Rectal smooth muscle tissue (tissue), 1 donor: ENCODE measurements around the gene ADAMTSL4.
A peak's percentile ranks its signal among the peaks of the same experiment; 100 is the strongest.

Source experiments
- H3K27ac ChIP-seq: one replicate; pipeline ENCODE4 v1.7.0; 2013; ENCODE audit warnings: low read depth, low read length, inconsistent platforms
- H3K27me3 ChIP-seq: one replicate; pipeline ENCODE4 v1.7.0; 2013; ENCODE audit warnings: low read length; ENCODE audit not compliant: control insufficient read depth, insufficient read depth
- H3K36me3 ChIP-seq: one replicate; pipeline ENCODE4 v1.7.0; 2013; ENCODE audit warnings: low read length; ENCODE audit not compliant: control insufficient read depth, insufficient read depth
- H3K4me1 ChIP-seq: one replicate; pipeline ENCODE4 v1.7.0; 2013; ENCODE audit warnings: low read length; ENCODE audit not compliant: control insufficient read depth, insufficient read depth
- H3K4me3 ChIP-seq: one replicate; pipeline ENCODE4 v1.7.0; 2013; ENCODE audit warnings: low read length
- H3K9ac ChIP-seq: one replicate; pipeline ENCODE4 v1.7.0; 2013; ENCODE audit warnings: low read length

Gene ADAMTSL4

GRCh38 chr1:150516050-150516591 is 33.1 kb upstream of the ADAMTSL4 start:
- no peaks in the 10 kb centered on the region for H3K36me3 ChIP-seq
- peak overlapping the region; percentile 74 for H3K4me3 ChIP-seq
- H3K9ac ChIP-seq = no peak overlapping the region
- H3K27ac ChIP-seq = peak overlapping the region; percentile 80
- H3K27me3 ChIP-seq = no peaks in the 10 kb centered on the region
- peaks cover 6% of the 10 kb centered on the region for H3K4me1 ChIP-seq

- H3K9ac ChIP-seq = no peak overlapping the region
- peak overlapping the region; percentile 80 for H3K27ac ChIP-seq
- peak overlapping the region; percentile 74 for H3K4me3 ChIP-seq
- H3K36me3 ChIP-seq = no peaks in the 10 kb centered on the region
- H3K27me3 ChIP-seq = no peaks in the 10 kb centered on the region
- H3K4me1 ChIP-seq = peaks cover 6% of the 10 kb centered on the region
These were observed 32.6 kb upstream of the ADAMTSL4 start for GRCh38 chr1:150516616-150517015.

GRCh38 chr1:150521196-150521968 is 27.8 kb upstream of the ADAMTSL4 start:
- no peaks in the 10 kb centered on the region for H3K27me3 ChIP-seq
- H3K36me3 ChIP-seq = no peaks in the 10 kb centered on the region
- peaks cover 3% of the 10 kb centered on the region for H3K4me1 ChIP-seq
- no peak overlapping the region for H3K27ac ChIP-seq
- H3K4me3 ChIP-seq = no peak overlapping the region
- H3K9ac ChIP-seq = no peak overlapping the region

- Histone ChIP-seq H3K36me3 (no peaks in the 10 kb centered on the region), H3K9ac (no peak overlapping the region), H3K27ac (no peak overlapping the region), H3K27me3 (no peaks in the 10 kb centered on the region), H3K4me1 (no peaks in the 10 kb centered on the region), H3K4me3 (no peak overlapping the region)
These were observed 23.9 kb upstream of the ADAMTSL4 start for GRCh38 chr1:150525348-150525747.

GRCh38 chr1:150528196-150528595 is 21.0 kb upstream of the ADAMTSL4 start:
- Histone ChIP-seq H3K27ac (no peak overlapping the region), H3K27me3 (no peaks in the 10 kb centered on the region), H3K4me3 (no peak overlapping the region), H3K9ac (no peak overlapping the region), H3K4me1 (no peaks in the 10 kb centered on the region), H3K36me3 (no peaks in the 10 kb centered on the region)

- Histone ChIP-seq H3K36me3 (no peaks in the 10 kb centered on the region), H3K4me3 (no peak overlapping the region), H3K9ac (no peak overlapping the region), H3K27ac (no peak overlapping the region), H3K27me3 (no peaks in the 10 kb centered on the region), H3K4me1 (no peaks in the 10 kb centered on the region)
These were observed 20.2 kb upstream of the ADAMTSL4 start for GRCh38 chr1:150529017-150529416.

GRCh38 chr1:150530491-150531159 is 18.6 kb upstream of the ADAMTSL4 start:
- Histone ChIP-seq H3K36me3 (no peaks in the 10 kb centered on the region), H3K4me1 (no peaks in the 10 kb centered on the region), H3K27ac (no peak overlapping the region), H3K27me3 (no peaks in the 10 kb centered on the region), H3K9ac (no peak overlapping the region), H3K4me3 (no peak overlapping the region)

GRCh38 chr1:150532860-150533259 is 16.3 kb upstream of the ADAMTSL4 start:
- no peaks in the 10 kb centered on the region for H3K27me3 ChIP-seq
- no peaks in the 10 kb centered on the region for H3K4me1 ChIP-seq
- H3K27ac ChIP-seq = peak overlapping the region; percentile 75
- no peak overlapping the region for H3K4me3 ChIP-seq
- H3K36me3 ChIP-seq = no peaks in the 10 kb centered on the region
- no peak overlapping the region for H3K9ac ChIP-seq

- H3K4me1 ChIP-seq = no peaks in the 10 kb centered on the region
- H3K27ac ChIP-seq = no peak overlapping the region
- H3K4me3 ChIP-seq = no peak overlapping the region
- no peaks in the 10 kb centered on the region for H3K27me3 ChIP-seq
- H3K36me3 ChIP-seq = no peaks in the 10 kb centered on the region
- H3K9ac ChIP-seq = no peak overlapping the region
These were observed 15.2 kb upstream of the ADAMTSL4 start for GRCh38 chr1:150534002-150534401.

GRCh38 chr1:150535511-150536287 is 13.5 kb upstream of the ADAMTSL4 start:
- no peaks in the 10 kb centered on the region for H3K27me3 ChIP-seq
- no peak overlapping the region for H3K9ac ChIP-seq
- no peak overlapping the region for H3K4me3 ChIP-seq
- H3K4me1 ChIP-seq = no peaks in the 10 kb centered on the region
- no peaks in the 10 kb centered on the region for H3K36me3 ChIP-seq
- no peak overlapping the region for H3K27ac ChIP-seq

GRCh38 chr1:150536836-150537731 is 12.1 kb upstream of the ADAMTSL4 start:
- Histone ChIP-seq H3K27me3 (no peaks in the 10 kb centered on the region), H3K27ac (no peak overlapping the region), H3K4me1 (no peaks in the 10 kb centered on the region), H3K9ac (no peak overlapping the region), H3K4me3 (no peak overlapping the region), H3K36me3 (no peaks in the 10 kb centered on the region)
